B cell (primary cell): Measurements from ENCODE around the gene TPBGL. TPM values are rescaled to one million over a fixed set of nuclear protein-coding genes. Genes with fewer than 3 reads are reported as not detected.

Experiments used
- ATAC-seq: fragments of 200-7000 bp; cut with Tn5 transposase; one replicate; pipeline ENCODE4 v1.10.0; 2021; ENCODE audit warnings: low read depth, mild to moderate bottlenecking, moderate number of reproducible peaks, moderate library complexity
- CTCF ChIA-PET: fragments of 350-600 bp; sonication (Branson Sonifier 250); formaldehyde crosslinking; loops from one replicate; lab custom pipeline; 2021; ENCODE audit warnings: antibody characterized with exemption, inconsistent platforms; lab: Charles Lee
- POLR2A ChIA-PET: fragments of 350-600 bp; sonication (Branson Sonifier 250); formaldehyde crosslinking; loops from one replicate; lab custom pipeline; 2021; ENCODE audit warnings: antibody characterized with exemption; lab: Charles Lee
- DNase-seq: peaks from one replicate; pipeline ENCODE4 v3.0.0; 2013
- H2AFZ ChIP-seq: 2 replicates; pipeline ENCODE4 v1.6.1; 2012; ENCODE audit warnings: mild to moderate bottlenecking, low read depth, low read length; ENCODE audit not compliant: insufficient read depth, poor library complexity, severe bottlenecking
- H3K27ac ChIP-seq, 2 donors: 1 replicate in 1 of 2; 2 replicates in 1 of 2; pipeline ENCODE4 v1.5.1; 2012 to 2013; ENCODE audit warnings: low read length in 2 of 2, mild to moderate bottlenecking in 2 of 2, moderate library complexity in 1 of 2
- H3K27me3 ChIP-seq, 4 experiments: fragments of 200-600 bp in 1 of 4; sonication (generic) in 1 of 4; replicated peaks in 1 of 4; 1 replicate in 2 of 4; 2 replicates in 2 of 4; pipeline versions ENCODE4 v1.6.1 to v1.7.0; 2013 to 2016; ENCODE audit warnings: low read length in 3 of 4, mild to moderate bottlenecking in 2 of 4, mixed read lengths in 1 of 4, moderate library complexity in 1 of 4; ENCODE audit not compliant: insufficient read depth in 4 of 4, control insufficient read depth in 3 of 4; ENCODE audit errors: control extremely low read depth in 1 of 4
- H3K36me3 ChIP-seq, 2 experiments: replicated peaks in 1 of 2; 1 replicate in 1 of 2; 2 replicates in 1 of 2; pipeline versions ENCODE4 v1.6.1 to v1.7.1; 2013; ENCODE audit warnings: low read length in 1 of 2; ENCODE audit not compliant: insufficient read depth in 2 of 2, control insufficient read depth in 1 of 2; ENCODE audit errors: control extremely low read depth in 1 of 2, extremely low read depth in 1 of 2
- H3K4me1 ChIP-seq, 2 donors: fragments of 200-600 bp in 1 of 2; sonication (generic) in 1 of 2; 1 replicate in 1 of 2; 2 replicates in 1 of 2; pipeline versions ENCODE4 v1.5.1 to v1.6.1; 2013 to 2017; ENCODE audit warnings: low read length in 2 of 2; ENCODE audit not compliant: control insufficient read depth in 2 of 2, insufficient read depth in 2 of 2
- H3K4me2 ChIP-seq: replicated peaks from 2 replicates; pipeline ENCODE3; 2012; ENCODE audit warnings: mild to moderate bottlenecking, low read depth, low read length; ENCODE audit not compliant: poor library complexity, severe bottlenecking
- H3K4me3 ChIP-seq, 5 experiments: fragments of 200-600 bp in 1 of 5; sonication (generic) in 1 of 5; 1 replicate in 3 of 5; 2 replicates in 2 of 5; pipeline versions ENCODE4 v1.5.1 to v1.7.0; 2011 to 2016; ENCODE audit warnings: low read length in 4 of 5, mild to moderate bottlenecking in 4 of 5, low read depth in 2 of 5, control low read depth in 1 of 5, moderate library complexity in 1 of 5; ENCODE audit not compliant: insufficient read depth in 1 of 5; ENCODE audit errors: control extremely low read depth in 1 of 5, extremely low read depth in 1 of 5
- H3K79me2 ChIP-seq: fragments of 200-600 bp; sonication (generic); one replicate; pipeline ENCODE4 v1.6.0; 2016; ENCODE audit warnings: low read length; ENCODE audit not compliant: control insufficient read depth, insufficient read depth
- H3K9ac ChIP-seq: fragments of 200-600 bp; sonication (generic); 2 replicates; pipeline ENCODE4 v1.6.1; 2017; ENCODE audit warnings: mild to moderate bottlenecking, low read length, moderate library complexity
- H3K9me3 ChIP-seq, 3 donors: one replicate each; pipeline versions ENCODE4 v1.6.1 to v1.7.1; 2013; ENCODE audit warnings: low read length in 2 of 3; ENCODE audit not compliant: control insufficient read depth in 2 of 3, insufficient read depth in 1 of 3; ENCODE audit errors: control extremely low read depth in 1 of 3
- H4K20me1 ChIP-seq: 2 replicates; pipeline ENCODE4 v1.6.0; 2012; ENCODE audit warnings: mild to moderate bottlenecking, low read length; ENCODE audit not compliant: insufficient read depth, control insufficient read depth, poor library complexity, severe bottlenecking
- H3K27ac Mint-ChIP-seq: one replicate; pipeline ENCODE4 v1.8.0; 2021; ENCODE audit warnings: mixed read lengths
- H3K27me3 Mint-ChIP-seq: one replicate; pipeline ENCODE4 v1.8.0; 2021; ENCODE audit warnings: mixed read lengths
- H3K4me1 Mint-ChIP-seq: one replicate; pipeline ENCODE4 v1.8.0; 2021; ENCODE audit warnings: mixed read lengths
- H3K4me3 Mint-ChIP-seq: one replicate; pipeline ENCODE4 v1.8.0; 2021; ENCODE audit warnings: mixed read lengths
- H3K9me3 Mint-ChIP-seq: one replicate; pipeline ENCODE4 v1.8.0; 2022; ENCODE audit warnings: mixed read lengths; ENCODE audit not compliant: insufficient read depth
- EZH2 ChIP-seq: IDR thresholded peaks from 2 replicates; pipeline ENCODE4 v1.6.1; 2012; ENCODE audit warnings: borderline replicate concordance, low read depth, mild to moderate bottlenecking, moderate library complexity, low read length; ENCODE audit not compliant: insufficient read depth, poor library complexity, severe bottlenecking
- WGBS: methylation state at CpG from one replicate; pipeline ENCODE4 v1.1.5; 2013; ENCODE audit warnings: missing lambda C conversion rate; ENCODE audit not compliant: insufficient coverage; 5-methylcytosine and 5-hydroxymethylcytosine counted together
- intact Hi-C: fragments of 100-400 bp; cut with micrococcal nuclease; formaldehyde crosslinking; loops from one replicate; pipeline ENCODE4 v1.10.0; 2022
- polyA plus RNA-seq: library from polyadenylated mRNA; depleted of rRNA; stranded (reverse); fragments of >200 nt; gene quantifications from 2 replicates; pipeline ENCODE4 v1.2.3, GENCODE V29; 2012
- total RNA-seq, 2 donors: library from RNA; stranded (reverse); fragments of 120-200 nt in 1 of 2; gene quantifications; 1 replicate in 1 of 2; 2 replicates in 1 of 2; pipeline versions ENCODE4 v1.2.3 to v1.2.4, GENCODE V29; 2013 to 2022
- TF ChIP-seq, protein P1 (sequence below): fragments of 200-600 bp; IDR thresholded peaks from one replicate; pipeline ENCODE4 v1.8.0; 2022; ENCODE audit warnings: antibody characterized with exemption, mild to moderate bottlenecking

TPBGL gene
- total and polyA plus RNA-seq, 2 donors (not counting 1 experiment from before 2014, with no cell fraction given) = not detected

DNA sequence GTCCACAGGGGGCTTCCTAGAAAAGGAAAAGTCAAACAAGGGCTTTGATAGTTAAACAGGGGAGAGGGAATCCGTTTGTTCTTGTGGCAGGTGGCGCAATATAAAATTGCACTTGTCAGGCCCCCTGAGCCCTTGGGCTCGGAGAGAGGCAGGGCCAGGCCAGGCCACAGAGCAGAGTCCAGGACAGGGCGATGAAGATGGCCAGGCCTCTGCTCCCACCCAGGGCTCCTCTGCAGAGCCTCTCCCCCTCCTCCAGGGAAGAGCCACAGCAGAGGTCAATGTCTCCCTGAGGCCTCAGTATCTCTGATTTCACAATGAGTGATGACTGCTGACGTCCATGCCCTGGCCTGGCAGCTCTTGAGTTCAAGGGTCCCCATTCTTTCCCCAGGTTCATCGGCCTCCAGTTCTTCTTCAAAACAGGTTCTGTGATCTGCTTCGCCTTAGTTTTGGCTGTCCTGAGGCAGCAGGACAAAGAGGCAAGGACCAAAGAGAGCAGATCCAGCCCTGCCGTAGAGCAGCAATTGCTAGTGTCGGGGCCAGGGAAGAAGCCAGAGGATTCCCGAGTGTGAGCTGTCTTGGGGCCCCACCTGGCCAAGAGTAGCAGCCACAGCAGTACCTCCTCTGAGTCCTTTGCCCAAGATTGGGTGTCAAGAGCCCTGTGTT, 36.4 kb upstream of the TPBGL start:
- H3K9me3 ChIP-seq = no peaks in the 10 kb centered on the region
- WGBS = 93% methylated on average over 10 of the region's 10 CpGs
- ATAC-seq (no peak), DNase-seq (no peak)
- Mint-ChIP-seq H3K27ac (no peak overlapping the region), H3K27me3 (peaks cover 28% of the 10 kb centered on the region), H3K4me1 (no peaks in the 10 kb centered on the region), H3K4me3 (no peak overlapping the region), H3K9me3 (no peaks in the 10 kb centered on the region)
- no peak overlapping the region for H3K4me2 ChIP-seq
- ChIA-PET CTCF (interaction anchor here (1.1 to 8.3 kb wide), 7 partner anchors 9 to 274 kb away, joined by 4 to 89 read pairs (median 5); no protein-coding TSS in a partner anchor), POLR2A (interaction anchor here (1.1 kb wide), 1 partner anchor 14 kb away, joined by 10 read pairs; no protein-coding TSS in a partner anchor)
- no peaks in the 10 kb centered on the region for H4K20me1 ChIP-seq
- H3K27me3 ChIP-seq = peaks cover 0 to 8% (median 3%) of the 10 kb centered on the region in 4 experiments
- intact Hi-C loops = no loop called here
- H3K27ac ChIP-seq = no peak overlapping the region
- no peak overlapping the region for H2AFZ ChIP-seq
- no peak overlapping the region for H3K4me3 ChIP-seq
- TF ChIP-seq EZH2 = no peak
- TF ChIP-seq, protein P1, sequence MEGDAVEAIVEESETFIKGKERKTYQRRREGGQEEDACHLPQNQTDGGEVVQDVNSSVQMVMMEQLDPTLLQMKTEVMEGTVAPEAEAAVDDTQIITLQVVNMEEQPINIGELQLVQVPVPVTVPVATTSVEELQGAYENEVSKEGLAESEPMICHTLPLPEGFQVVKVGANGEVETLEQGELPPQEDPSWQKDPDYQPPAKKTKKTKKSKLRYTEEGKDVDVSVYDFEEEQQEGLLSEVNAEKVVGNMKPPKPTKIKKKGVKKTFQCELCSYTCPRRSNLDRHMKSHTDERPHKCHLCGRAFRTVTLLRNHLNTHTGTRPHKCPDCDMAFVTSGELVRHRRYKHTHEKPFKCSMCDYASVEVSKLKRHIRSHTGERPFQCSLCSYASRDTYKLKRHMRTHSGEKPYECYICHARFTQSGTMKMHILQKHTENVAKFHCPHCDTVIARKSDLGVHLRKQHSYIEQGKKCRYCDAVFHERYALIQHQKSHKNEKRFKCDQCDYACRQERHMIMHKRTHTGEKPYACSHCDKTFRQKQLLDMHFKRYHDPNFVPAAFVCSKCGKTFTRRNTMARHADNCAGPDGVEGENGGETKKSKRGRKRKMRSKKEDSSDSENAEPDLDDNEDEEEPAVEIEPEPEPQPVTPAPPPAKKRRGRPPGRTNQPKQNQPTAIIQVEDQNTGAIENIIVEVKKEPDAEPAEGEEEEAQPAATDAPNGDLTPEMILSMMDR = no peak
- no peaks in the 10 kb centered on the region for H3K79me2 ChIP-seq
- no peak overlapping the region for H3K9ac ChIP-seq
- H3K36me3 ChIP-seq = no peaks in the 10 kb centered on the region
- no peaks in the 10 kb centered on the region for H3K4me1 ChIP-seq
